HCT116 (cell line): ENCODE results near the gene RELA. TPM values are rescaled to one million over a fixed set of nuclear protein-coding genes. Genes with fewer than 3 reads are reported as not detected.
A peak's percentile ranks its signal among the peaks of the same experiment; 100 is the strongest.

ENCODE experiments used
- ATAC-seq: fragments of 200-7000 bp; cut with Tn5 transposase; 2 replicates; pipeline ENCODE4 v1.9.1; 2020; ENCODE audit warnings: mild to moderate bottlenecking, moderate library complexity
- BruUV-seq: library from RNA; stranded (reverse); fragments of 400-500 nt; replicated peaks from 2 replicates; lab custom pipeline; 2021; lab: Mats Ljungman, UMichigan
- CTCF ChIA-PET: fragments of 300-600 bp; sonication (Branson Sonifier 250); formaldehyde crosslinking; loops from one replicate; lab custom pipeline; 2021; ENCODE audit warnings: antibody characterized with exemption; lab: Charles Lee
- POLR2A ChIA-PET: fragments of 300-600, 350-600 bp; sonication (Branson Sonifier 250); formaldehyde crosslinking; loops from one replicate; lab custom pipeline; 2021; ENCODE audit warnings: antibody characterized with exemption; lab: Charles Lee
- RAD21 ChIA-PET, 2 experiments: fragments of 300-600 bp; sonication (Branson Sonifier 250); formaldehyde crosslinking; loops; one replicate each; lab custom pipeline; 2023; ENCODE audit warnings: low total read pairs in 2 of 2; ENCODE audit not compliant: uncharacterized antibody in 2 of 2, unreplicated experiment in 2 of 2, low non-redundant PET in 1 of 2; lab: Charles Lee
- DNase-seq: peaks from one replicate; pipeline ENCODE4 v3.0.0-alpha.2; 2010; ENCODE audit warnings: low read depth, low spot score
- H2AFZ ChIP-seq: fragments of 200-600 bp; shearing (Covaris generic), sonication (generic); 2 replicates; pipeline ENCODE4 v1.6.1; 2017; ENCODE audit warnings: low read depth, mixed run types, mixed read lengths, antibody characterized with exemption, low read length; ENCODE audit not compliant: poor library complexity, severe bottlenecking
- H3K27ac ChIP-seq: 2 replicates; pipeline ENCODE4 v1.5.1; 2012; ENCODE audit warnings: low read depth, low read length
- H3K27me3 ChIP-seq: fragments of 200-600 bp; sonication (generic); 2 replicates; pipeline ENCODE4 v1.6.1; 2016; ENCODE audit warnings: mixed run types, low read length, mixed read lengths; ENCODE audit not compliant: insufficient read depth
- H3K36me3 ChIP-seq, 2 experiments: fragments of 200-500 bp in 1 of 2; fragments of 200-600 bp in 1 of 2; sonication (Bioruptor generic) in 1 of 2; sonication (generic) in 1 of 2; 2 replicates each; pipeline versions ENCODE4 v1.5.1 to v1.6.1; 2014 to 2016; ENCODE audit warnings: low read length in 2 of 2, inconsistent platforms in 1 of 2, mixed read lengths in 1 of 2, mixed run types in 1 of 2; ENCODE audit not compliant: insufficient read depth in 2 of 2, control insufficient read depth in 1 of 2
- H3K4me1 ChIP-seq, 2 experiments: fragments of 200-600 bp in 1 of 2; sonication (generic) in 1 of 2; 2 replicates each; pipeline versions ENCODE4 v1.5.1 to v1.6.1; 2012 to 2017; ENCODE audit warnings: low read length in 2 of 2, inconsistent platforms in 1 of 2, mild to moderate bottlenecking in 1 of 2, mixed read lengths in 1 of 2, mixed run types in 1 of 2, moderate library complexity in 1 of 2; ENCODE audit not compliant: insufficient read depth in 2 of 2, control insufficient read depth in 1 of 2
- H3K4me2 ChIP-seq: fragments of 200-600 bp; sonication (generic); 2 replicates; pipeline ENCODE4 v1.6.1; 2017; ENCODE audit warnings: mixed run types, low read length, mixed read lengths
- H3K4me3 ChIP-seq, 2 experiments: fragments of 200-600 bp in 1 of 2; sonication (generic) in 1 of 2; replicated peaks in 1 of 2; 2 replicates each; pipeline ENCODE4 v1.5.1; 2011 to 2016; ENCODE audit warnings: low read length in 2 of 2, control low read depth in 1 of 2, low read depth in 1 of 2, mild to moderate bottlenecking in 1 of 2, mixed read lengths in 1 of 2, mixed run types in 1 of 2
- H3K79me2 ChIP-seq: fragments of 200-600 bp; sonication (generic); 2 replicates; pipeline ENCODE4 v1.6.1; 2017; ENCODE audit warnings: mild to moderate bottlenecking, mixed run types, low read length, moderate library complexity, mixed read lengths; ENCODE audit not compliant: insufficient read depth
- H3K9ac ChIP-seq: fragments of 200-600 bp; sonication (generic); 2 replicates; pipeline ENCODE4 v1.6.1; 2016; ENCODE audit warnings: low read length, mixed read lengths
- H3K9me2 ChIP-seq: fragments of 200-600 bp; sonication (generic), shearing (Covaris generic); 2 replicates; pipeline ENCODE4 v1.6.1; 2017; ENCODE audit warnings: mixed run types, mild to moderate bottlenecking, moderate library complexity; ENCODE audit not compliant: insufficient read depth
- H3K9me3 ChIP-seq, 2 experiments: fragments of 200-500 bp in 1 of 2; fragments of 200-600 bp in 1 of 2; sonication (Bioruptor generic) in 1 of 2; sonication (generic) in 1 of 2; 2 replicates each; pipeline ENCODE4 v1.6.1; 2014 to 2017; ENCODE audit warnings: low read length in 2 of 2, mixed read lengths in 2 of 2, inconsistent platforms in 1 of 2, low read depth in 1 of 2, mild to moderate bottlenecking in 1 of 2, mixed run types in 1 of 2, moderate library complexity in 1 of 2; ENCODE audit not compliant: control insufficient read depth in 1 of 2, insufficient read depth in 1 of 2
- H4K20me1 ChIP-seq: fragments of 200-600 bp; sonication (generic), shearing (Covaris generic); 2 replicates; pipeline ENCODE4 v1.6.1; 2017; ENCODE audit warnings: mixed run types, mild to moderate bottlenecking, moderate library complexity; ENCODE audit not compliant: insufficient read depth
- CEBPB ChIP-seq: IDR thresholded peaks from 2 replicates; pipeline ENCODE4 v1.6.1; 2012; ENCODE audit warnings: low read depth
- EGR1 ChIP-seq: IDR thresholded peaks from 2 replicates; pipeline ENCODE4 v1.6.1; 2012; ENCODE audit warnings: low read depth
- EZH2phosphoT487 ChIP-seq: fragments of 200-600 bp; IDR thresholded peaks from 2 replicates; pipeline ENCODE4 v1.6.1; 2018; ENCODE audit warnings: antibody characterized with exemption, borderline replicate concordance
- FOSL1 ChIP-seq: IDR thresholded peaks from 2 replicates; pipeline ENCODE4 v1.6.1; 2012; ENCODE audit warnings: low read depth
- JUND ChIP-seq: IDR thresholded peaks from 2 replicates; pipeline ENCODE4 v1.6.1; 2012
- POLR2AphosphoS5 ChIP-seq: IDR thresholded peaks from 2 replicates; pipeline ENCODE4 v1.6.1; 2011; ENCODE audit warnings: mild to moderate bottlenecking, low read depth, low read length, moderate library complexity
- RAD21 ChIP-seq: IDR thresholded peaks from 2 replicates; pipeline ENCODE4 v1.6.1; 2012; ENCODE audit warnings: low read depth, mild to moderate bottlenecking
- SP1 ChIP-seq: IDR thresholded peaks from 2 replicates; pipeline ENCODE4 v1.6.1; 2012; ENCODE audit warnings: low read depth
- SRF ChIP-seq: IDR thresholded peaks from 2 replicates; pipeline ENCODE4 v1.6.1; 2012; ENCODE audit warnings: low read depth
- YY1 ChIP-seq: IDR thresholded peaks from 2 replicates; pipeline ENCODE4 v1.6.1; 2011; ENCODE audit warnings: low read length, low read depth, moderate library complexity, mild to moderate bottlenecking; ENCODE audit not compliant: insufficient replicate concordance; ENCODE audit errors: extremely low read depth
- ZFX ChIP-seq: fragments of 450-650 bp; IDR thresholded peaks from 2 replicates; pipeline ENCODE4 v1.6.1; 2017
- intact Hi-C: fragments of 100-400 bp; cut with micrococcal nuclease; formaldehyde crosslinking; loops from 2 replicates; pipeline ENCODE4 v1.10.0; 2022
- total RNA-seq: library from RNA; stranded (reverse); gene quantifications from one replicate; pipeline ENCODE4 v1.2.1, GENCODE V29; 2021; ENCODE audit not compliant: unreplicated experiment
- TF ChIP-seq, protein P1 (sequence below): IDR thresholded peaks from 2 replicates; pipeline ENCODE4 v1.6.1; 2012

The RELA gene
- total RNA-seq, 1 experiment from 2014 or later: 78.5 TPM

- Histone ChIP-seq H3K79me2 (peaks cover 13% of the 10 kb centered on the region; the same call in 1 of the 2 replicates), H3K4me1 (peaks cover 11 to 32% of the 10 kb centered on the region in 2 experiments), H3K9me2 (no peaks in the 10 kb centered on the region), H3K36me3 (peaks cover 4 to 36% of the 10 kb centered on the region in 2 experiments; a peak in 3 of 4 replicates), H3K9ac (peak overlapping the region; percentile 83), H3K4me2 (peak overlapping the region; percentile 87), H2AFZ (no peak overlapping the region), H3K4me3 (peak overlapping the region; percentile 73 to 85; a peak in 3 of 4 replicates), H4K20me1 (no peaks in the 10 kb centered on the region), H3K9me3 (no peaks in the 10 kb centered on the region), H3K27ac (peak overlapping the region; percentile 97), H3K27me3 (no peaks in the 10 kb centered on the region)
- BruUV-seq: no TSS peak
- POLR2A ChIA-PET: interaction anchor here (1.2 to 2.0 kb wide), 4 partner anchors 8 to 22 kb away, joined by 3 to 11 read pairs (median 8); partner anchors contain the start of gene PCNX3
- RAD21 ChIA-PET: no interaction called here
- CTCF ChIA-PET: interaction anchor here (1.0 to 1.6 kb wide), 5 partner anchors 10 to 223 kb away, joined by 3 to 11 read pairs (median 6); partner anchors contain the start of genes FAM89B and PCNX3
- TF ChIP-seq SP1 (no peak), ZFX (no peak), EGR1 (no peak), FOSL1 (no peak), RAD21 (no peak), EZH2phosphoT487 (no peak), JUND (no peak), SRF (no peak), POLR2AphosphoS5 (no peak), YY1 (no peak), CEBPB (no peak)
- TF ChIP-seq, protein P1, sequence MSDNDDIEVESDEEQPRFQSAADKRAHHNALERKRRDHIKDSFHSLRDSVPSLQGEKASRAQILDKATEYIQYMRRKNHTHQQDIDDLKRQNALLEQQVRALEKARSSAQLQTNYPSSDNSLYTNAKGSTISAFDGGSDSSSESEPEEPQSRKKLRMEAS: no peak
- ATAC-seq (no peak), DNase-seq (no peak)
- intact Hi-C loops: no loop called here
Measured at GRCh38 chr11:65637032-65637557, 25.6 kb downstream of the RELA start.
